GM13977 (cell line): ENCODE results near the gene GPSM3.

Experiments used
- DNase-seq: peaks from one replicate; pipeline ENCODE4 v3.0.0; 2012; ENCODE audit warnings: low spot score
- CTCF ChIP-seq: IDR thresholded peaks from 2 replicates; pipeline ENCODE4 v1.5.1; 2012; ENCODE audit warnings: mild to moderate bottlenecking, control low read depth; ENCODE audit not compliant: insufficient read depth; ENCODE audit errors: extremely low read depth, missing control alignments
- in situ Hi-C: fragments of 300-500 bp; cut with MboI; formaldehyde crosslinking; loops from one replicate; pipeline ENCODE4 v1.12.0; 2022; ENCODE audit warnings: low sequenced_read_pairs, low pct_unique_long_range_greater_than_20kb, mixed read lengths, inconsistent platforms; ENCODE audit not compliant: unreplicated experiment

GPSM3 gene

GRCh38 chr6:32151181-32151862, 41.1 kb downstream of the GPSM3 start:
- no peak for TF ChIP-seq CTCF
- in situ Hi-C loops: no loop called here

GRCh38 chr6:32149932-32150870, 42.2 kb downstream of the GPSM3 start:
- in situ Hi-C loops: no loop called here

More at GRCh38 chr6:32151181-32151862, 41.1 kb downstream of the GPSM3 start:
- DNase-seq: no peak

DNA sequence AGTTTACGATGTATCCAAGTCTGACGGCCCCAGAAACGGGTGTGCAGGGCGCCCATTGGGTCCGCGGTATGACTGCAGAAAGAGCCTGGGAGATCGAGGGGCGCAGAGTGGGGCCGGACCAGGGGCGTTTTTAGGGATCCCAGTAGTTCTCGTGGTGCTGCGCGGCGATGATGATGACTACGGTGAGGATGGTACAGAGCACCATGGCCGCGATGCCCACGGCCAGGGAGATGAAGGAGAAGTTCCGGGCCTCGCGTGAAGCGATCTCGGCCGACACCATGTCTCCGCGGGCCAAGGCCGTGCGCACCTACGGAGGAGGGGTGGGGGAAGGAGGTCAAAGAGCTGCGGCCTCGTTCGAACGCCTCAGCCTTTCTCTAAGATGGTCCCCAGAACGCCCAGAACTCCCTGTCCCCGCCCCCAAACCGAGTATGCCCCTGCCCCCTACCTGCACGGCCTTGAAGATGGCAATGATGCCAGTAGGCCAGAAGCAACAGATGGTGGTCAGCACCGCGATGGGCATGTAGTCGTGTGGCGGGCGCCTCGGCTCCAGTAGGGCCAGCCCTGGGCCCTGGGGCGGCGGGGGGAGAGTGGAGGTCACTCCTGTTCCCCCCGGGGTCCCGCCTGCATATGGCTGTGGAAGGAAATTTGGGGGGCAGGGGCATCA, 43.2 kb downstream of the GPSM3 start:
- no peak for DNase-seq
- in situ Hi-C loops: no loop called here

More at GRCh38 chr6:32149932-32150870, 42.2 kb downstream of the GPSM3 start:
- DNase-seq: no peak
- TF ChIP-seq CTCF: no peak

DNA sequence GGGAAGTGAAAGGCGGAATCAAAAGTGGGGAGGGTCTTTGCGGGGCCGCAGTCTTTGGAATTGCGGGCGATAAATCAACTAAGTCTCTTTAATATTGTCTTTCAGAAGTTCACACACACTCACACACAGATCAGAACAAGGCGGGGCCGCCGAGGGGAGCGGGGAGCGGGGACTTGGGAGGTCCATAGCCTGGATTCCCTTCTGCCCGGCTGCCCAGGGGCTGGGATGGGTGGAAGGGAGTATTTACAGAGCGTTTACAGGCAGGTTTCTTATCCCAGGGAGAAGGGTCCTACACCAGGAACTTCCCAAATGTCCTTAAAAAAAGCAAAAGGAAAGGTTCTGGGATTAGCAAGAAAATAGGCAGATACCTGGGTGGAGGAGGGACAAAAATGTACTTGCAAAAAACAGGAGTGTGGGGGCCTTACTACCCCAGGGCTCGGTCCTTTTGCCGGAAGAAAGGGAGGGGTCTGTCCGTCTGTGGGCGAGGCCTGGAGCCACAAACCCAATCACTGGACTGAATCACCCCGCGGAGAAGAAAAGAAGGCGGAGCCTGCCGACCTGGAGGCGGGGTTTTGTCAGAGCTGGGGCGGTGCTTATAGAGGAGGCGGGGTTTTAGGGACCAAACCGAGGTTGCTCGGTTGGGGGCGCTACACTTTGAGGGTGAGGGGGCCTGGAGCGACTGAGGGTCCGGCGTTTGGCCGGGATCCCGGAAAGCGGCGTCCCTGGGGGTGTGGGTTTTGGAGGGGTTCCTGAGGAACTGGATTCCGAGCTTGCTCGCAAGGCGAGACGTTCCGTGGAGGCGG, 44.0 kb downstream of the GPSM3 start:
- in situ Hi-C loops: no loop called here
- TF ChIP-seq CTCF: no peak
- DNase-seq: no peak

More for the DNA sequence above, 43.2 kb downstream of the GPSM3 start:
- TF ChIP-seq CTCF: no peak

- no peak for TF ChIP-seq CTCF
- in situ Hi-C loops: no loop called here
- DNase-seq: no peak
These were observed 44.9 kb downstream of the GPSM3 start for GRCh38 chr6:32147401-32148132.
